ENCODE data around the gene ACER3. TPM values are rescaled to one million over a fixed set of nuclear protein-coding genes. Genes with fewer than 3 reads are reported as not detected.

The ACER3 gene
- polyA plus RNA-seq, 1 donor from 2014 or later, result 14.9 TPM

DNA sequence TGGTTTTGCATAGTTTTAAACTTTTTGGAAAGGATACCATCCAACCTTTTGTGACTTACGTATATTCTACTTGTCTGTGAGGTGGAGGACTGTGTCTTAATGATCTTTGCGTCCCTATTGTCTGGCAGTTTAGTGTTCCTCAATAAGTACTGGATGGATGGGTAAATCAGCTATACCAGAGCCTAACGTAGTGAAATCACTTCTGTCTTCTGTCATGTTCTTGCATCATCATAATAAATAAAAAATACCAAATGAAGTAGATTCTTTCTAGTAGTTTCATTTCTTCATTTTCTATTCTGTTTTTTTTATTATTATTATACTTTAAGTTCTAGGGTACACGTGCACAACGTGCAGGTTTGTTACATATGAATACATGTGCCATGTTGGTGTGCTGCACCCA is 66.4 kb downstream of the ACER3 start:
- no peak overlapping the region for H2AFZ ChIP-seq (ENCODE audit: low read depth, low read length)
- no peak overlapping the region for H3K4me3 ChIP-seq (ENCODE audit: low read length)
- H3K4me2 ChIP-seq (ENCODE audit: low read length), result no peak overlapping the region
- H3K9me2 ChIP-seq (ENCODE audit: insufficient read depth, low read length), result no peaks in the 10 kb centered on the region
- no peaks in the 10 kb centered on the region for H3K27me3 ChIP-seq (ENCODE audit: insufficient read depth, low read depth, low read length)
- H3K9me3 ChIP-seq (ENCODE audit: low read length), result no peaks in the 10 kb centered on the region
- no peak for TF ChIP-seq SMC3 (conservative IDR thresholded peaks at IDR 0.05; ENCODE audit: poor library complexity)
- TF ChIP-seq, protein P1, sequence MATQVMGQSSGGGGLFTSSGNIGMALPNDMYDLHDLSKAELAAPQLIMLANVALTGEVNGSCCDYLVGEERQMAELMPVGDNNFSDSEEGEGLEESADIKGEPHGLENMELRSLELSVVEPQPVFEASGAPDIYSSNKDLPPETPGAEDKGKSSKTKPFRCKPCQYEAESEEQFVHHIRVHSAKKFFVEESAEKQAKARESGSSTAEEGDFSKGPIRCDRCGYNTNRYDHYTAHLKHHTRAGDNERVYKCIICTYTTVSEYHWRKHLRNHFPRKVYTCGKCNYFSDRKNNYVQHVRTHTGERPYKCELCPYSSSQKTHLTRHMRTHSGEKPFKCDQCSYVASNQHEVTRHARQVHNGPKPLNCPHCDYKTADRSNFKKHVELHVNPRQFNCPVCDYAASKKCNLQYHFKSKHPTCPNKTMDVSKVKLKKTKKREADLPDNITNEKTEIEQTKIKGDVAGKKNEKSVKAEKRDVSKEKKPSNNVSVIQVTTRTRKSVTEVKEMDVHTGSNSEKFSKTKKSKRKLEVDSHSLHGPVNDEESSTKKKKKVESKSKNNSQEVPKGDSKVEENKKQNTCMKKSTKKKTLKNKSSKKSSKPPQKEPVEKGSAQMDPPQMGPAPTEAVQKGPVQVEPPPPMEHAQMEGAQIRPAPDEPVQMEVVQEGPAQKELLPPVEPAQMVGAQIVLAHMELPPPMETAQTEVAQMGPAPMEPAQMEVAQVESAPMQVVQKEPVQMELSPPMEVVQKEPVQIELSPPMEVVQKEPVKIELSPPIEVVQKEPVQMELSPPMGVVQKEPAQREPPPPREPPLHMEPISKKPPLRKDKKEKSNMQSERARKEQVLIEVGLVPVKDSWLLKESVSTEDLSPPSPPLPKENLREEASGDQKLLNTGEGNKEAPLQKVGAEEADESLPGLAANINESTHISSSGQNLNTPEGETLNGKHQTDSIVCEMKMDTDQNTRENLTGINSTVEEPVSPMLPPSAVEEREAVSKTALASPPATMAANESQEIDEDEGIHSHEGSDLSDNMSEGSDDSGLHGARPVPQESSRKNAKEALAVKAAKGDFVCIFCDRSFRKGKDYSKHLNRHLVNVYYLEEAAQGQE (IDR thresholded peaks at IDR 0.05; ENCODE audit: borderline replicate concordance), result no peak
- TF ChIP-seq MXI1 (conservative IDR thresholded peaks at IDR 0.05; ENCODE audit: poor library complexity, severe bottlenecking), result no peak
- no peak for TF ChIP-seq RAD21 (conservative IDR thresholded peaks at IDR 0.05)
- no peak for TF ChIP-seq POLR2AphosphoS5 (IDR thresholded peaks at IDR 0.05)
- TF ChIP-seq EP300 (conservative IDR thresholded peaks at IDR 0.05; ENCODE audit: poor library complexity, severe bottlenecking), result no peak
- no peak for TF ChIP-seq EZH2 (IDR thresholded peaks at IDR 0.05; ENCODE audit: borderline replicate concordance, insufficient read depth, low read length, poor library complexity, severe bottlenecking)
- TF ChIP-seq, protein P2, sequence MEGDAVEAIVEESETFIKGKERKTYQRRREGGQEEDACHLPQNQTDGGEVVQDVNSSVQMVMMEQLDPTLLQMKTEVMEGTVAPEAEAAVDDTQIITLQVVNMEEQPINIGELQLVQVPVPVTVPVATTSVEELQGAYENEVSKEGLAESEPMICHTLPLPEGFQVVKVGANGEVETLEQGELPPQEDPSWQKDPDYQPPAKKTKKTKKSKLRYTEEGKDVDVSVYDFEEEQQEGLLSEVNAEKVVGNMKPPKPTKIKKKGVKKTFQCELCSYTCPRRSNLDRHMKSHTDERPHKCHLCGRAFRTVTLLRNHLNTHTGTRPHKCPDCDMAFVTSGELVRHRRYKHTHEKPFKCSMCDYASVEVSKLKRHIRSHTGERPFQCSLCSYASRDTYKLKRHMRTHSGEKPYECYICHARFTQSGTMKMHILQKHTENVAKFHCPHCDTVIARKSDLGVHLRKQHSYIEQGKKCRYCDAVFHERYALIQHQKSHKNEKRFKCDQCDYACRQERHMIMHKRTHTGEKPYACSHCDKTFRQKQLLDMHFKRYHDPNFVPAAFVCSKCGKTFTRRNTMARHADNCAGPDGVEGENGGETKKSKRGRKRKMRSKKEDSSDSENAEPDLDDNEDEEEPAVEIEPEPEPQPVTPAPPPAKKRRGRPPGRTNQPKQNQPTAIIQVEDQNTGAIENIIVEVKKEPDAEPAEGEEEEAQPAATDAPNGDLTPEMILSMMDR (IDR thresholded peaks at IDR 0.05; ENCODE audit: poor library complexity, severe bottlenecking), result no peak
- no peak for TF ChIP-seq TAF1 (IDR thresholded peaks at IDR 0.05; ENCODE audit: low read depth)
- H3K27ac ChIP-seq (ENCODE audit: low read length), result no peak overlapping the region
- no peaks in the 10 kb centered on the region for H3F3A ChIP-seq (ENCODE audit: insufficient read depth, low read length, poor library complexity, severe bottlenecking)
- H4K20me1 ChIP-seq (ENCODE audit: insufficient read depth), result no peaks in the 10 kb centered on the region
- H3K9ac ChIP-seq (ENCODE audit: low read length), result no peak overlapping the region
- H3K79me2 ChIP-seq (replicated peaks; ENCODE audit: insufficient read depth, low read length), result no peaks in the 10 kb centered on the region
- no peaks in the 10 kb centered on the region for H3K36me3 ChIP-seq (ENCODE audit: insufficient read depth, low read length)

DNA sequence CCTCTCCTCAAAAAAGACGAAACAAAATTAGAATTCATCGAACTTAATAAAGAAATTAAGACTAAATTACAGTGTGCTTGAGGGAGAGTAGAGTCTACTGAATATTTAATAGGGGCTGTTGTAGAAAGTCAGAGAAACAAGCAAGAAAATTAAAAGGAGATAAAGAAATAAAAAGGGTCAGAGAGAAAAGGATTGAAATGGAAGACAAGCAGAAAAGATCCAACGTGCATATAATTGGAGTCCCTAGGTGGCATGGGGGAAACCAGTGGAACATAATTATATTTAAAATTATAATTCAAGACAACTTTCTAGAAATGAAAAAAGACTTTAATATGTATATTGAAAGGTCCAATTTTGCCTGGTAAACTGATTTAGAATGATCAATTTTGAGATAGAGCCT is 74.3 kb downstream of the ACER3 start:
- H3F3A ChIP-seq (ENCODE audit: insufficient read depth, low read length, poor library complexity, severe bottlenecking), result no peaks in the 10 kb centered on the region
- H3K27ac ChIP-seq (ENCODE audit: low read length), result no peak overlapping the region
- H3K9me3 ChIP-seq (ENCODE audit: low read length), result no peaks in the 10 kb centered on the region
- H3K9ac ChIP-seq (ENCODE audit: low read length), result no peak overlapping the region
- no peak overlapping the region for H3K4me3 ChIP-seq (ENCODE audit: low read length)
- H3K36me3 ChIP-seq (ENCODE audit: insufficient read depth, low read length), result no peaks in the 10 kb centered on the region
- no peak overlapping the region for H3K4me2 ChIP-seq (ENCODE audit: low read length)
- H3K27me3 ChIP-seq (ENCODE audit: insufficient read depth, low read depth, low read length), result no peaks in the 10 kb centered on the region
- TF ChIP-seq TAF1 (IDR thresholded peaks at IDR 0.05; ENCODE audit: low read depth) (no peak), EP300 (conservative IDR thresholded peaks at IDR 0.05; ENCODE audit: poor library complexity, severe bottlenecking) (no peak), RAD21 (conservative IDR thresholded peaks at IDR 0.05) (no peak), MXI1 (conservative IDR thresholded peaks at IDR 0.05; ENCODE audit: poor library complexity, severe bottlenecking) (no peak), POLR2AphosphoS5 (IDR thresholded peaks at IDR 0.05) (no peak), EZH2 (IDR thresholded peaks at IDR 0.05; ENCODE audit: borderline replicate concordance, insufficient read depth, low read length, poor library complexity, severe bottlenecking) (no peak), SMC3 (conservative IDR thresholded peaks at IDR 0.05; ENCODE audit: poor library complexity) (no peak)
- TF ChIP-seq, protein P1 (IDR thresholded peaks at IDR 0.05; ENCODE audit: borderline replicate concordance), result no peak
- TF ChIP-seq, protein P2 (IDR thresholded peaks at IDR 0.05; ENCODE audit: poor library complexity, severe bottlenecking), result no peak
- H3K79me2 ChIP-seq (replicated peaks; ENCODE audit: insufficient read depth, low read length), result no peaks in the 10 kb centered on the region
- no peaks in the 10 kb centered on the region for H3K9me2 ChIP-seq (ENCODE audit: insufficient read depth, low read length)
- no peaks in the 10 kb centered on the region for H4K20me1 ChIP-seq (ENCODE audit: insufficient read depth)
- H2AFZ ChIP-seq (ENCODE audit: low read depth, low read length), result no peak overlapping the region
